Caco-2 (cell line): ENCODE data around the gene ZNF91. TPM values are rescaled to one million over a fixed set of nuclear protein-coding genes. Genes with fewer than 3 reads are reported as not detected.

Experiments used
- total RNA-seq: library from RNA; stranded (reverse); gene quantifications from 2 replicates; pipeline ENCODE4 v1.2.3, GENCODE V29; 2022

Gene ZNF91
- total RNA-seq, 1 experiment from 2014 or later = 23.7 TPM

Other genes starting within 250 kb of the ZNF91 start
- gene ZNF724, start 145.1 kb downstream of the ZNF91 start, total RNA-seq = 10.6 and 11.8 TPM in 2 replicates